Adrenal gland (tissue), 12 donors: ENCODE results near the gene DHDDS. TPM values are rescaled to one million over a fixed set of nuclear protein-coding genes. Genes with fewer than 3 reads are reported as not detected.
A peak's percentile ranks its signal among the peaks of the same experiment; 100 is the strongest.

Source experiments
- DNase-seq, 7 donors: peaks; one replicate each; pipeline ENCODE4 v3.0.0-alpha.2; 2019 to 2020
- H3K27ac ChIP-seq, 5 donors: fragments of 200-600 bp; sonication (generic) in 4 of 5; 1 replicate in 3 of 5; 2 replicates in 2 of 5; pipeline versions ENCODE4 v1.5.1 to v1.8.0; 2016 to 2020; ENCODE audit warnings: mild to moderate bottlenecking in 1 of 5
- H3K27me3 ChIP-seq: fragments of 200-600 bp; 2 replicates; pipeline ENCODE4 v1.8.0; 2021
- H3K36me3 ChIP-seq, 2 donors: fragments of 200-600 bp; replicated peaks in 1 of 2; 1 replicate in 1 of 2; 2 replicates in 1 of 2; pipeline versions ENCODE4 v1.5.1 to v1.8.0; 2018 to 2022
- H3K4me1 ChIP-seq, 2 donors: fragments of 200-600 bp; replicated peaks in 1 of 2; 1 replicate in 1 of 2; 2 replicates in 1 of 2; pipeline versions ENCODE4 v1.5.1 to v1.8.0; 2018 to 2021
- H3K4me3 ChIP-seq, 4 donors: fragments of 200-600 bp; sonication (generic) in 3 of 4; one replicate each; pipeline ENCODE4 v1.5.1; 2016 to 2018
- H3K9me3 ChIP-seq, 3 donors: fragments of 200-600 bp; sonication (generic) in 1 of 3; replicated peaks in 1 of 3; 1 replicate in 2 of 3; 2 replicates in 1 of 3; pipeline versions ENCODE4 v1.5.1 to v1.8.0; 2016 to 2021
- POLR2A ChIP-seq, 2 donors: fragments of 450-650 bp; IDR thresholded peaks; one replicate each; pipeline ENCODE4 v1.6.1; 2017; ENCODE audit warnings: antibody characterized with exemption in 2 of 2, mild to moderate bottlenecking in 2 of 2, moderate library complexity in 1 of 2
- WGBS, 4 donors: extraction: QIAGEN DNeasy Blood & Tissue Kit in 2 of 4; methylation state at CpG; one replicate each; pipeline versions ENCODE4 v1.1.5 to v1.1.7; 2013 to 2017; 5-methylcytosine and 5-hydroxymethylcytosine counted together
- intact Hi-C, 2 donors: fragments of 100-400 bp; cut with DNase I; formaldehyde crosslinking; loops; one replicate each; pipeline versions ENCODE4 v1.14.1 to v1.15.0; 2022 to 2023
- polyA plus RNA-seq, 3 donors: library from polyadenylated mRNA; stranded (reverse); fragments of 200-250 nt in 2 of 3; fragments of 350-450 nt in 1 of 3; fragmentation: Illumina TruSeq in 1 of 3; extraction: RNeasy Lipid Tissue Mini Kit (QIAGEN cat#74804) in 1 of 3; gene quantifications; one replicate each; pipeline ENCODE4 v1.2.3, GENCODE V29; 2013 to 2014
- total RNA-seq, 9 donors: library from RNA; depleted of rRNA in 4 of 9; stranded (reverse); fragments of >200 nt in 4 of 9; fragments of 120-200 nt in 1 of 9; fragmentation: NEBNext Ultra II Directional in 1 of 9; extraction: Animal tissue kit (Norgen Biotek cat#: 25700) in 1 of 9; gene quantifications; one replicate each; pipeline versions ENCODE4 v1.1.0 to v1.2.4, GENCODE V29; 2013 to 2023
- TF ChIP-seq, protein P1 (sequence below), 6 experiments: fragments of 450-650 bp in 4 of 6; fragments of 200-600 bp in 2 of 6; sonication (generic) in 1 of 6; IDR thresholded peaks; 1 replicate in 5 of 6; 2 replicates in 1 of 6; pipeline versions ENCODE4 v1.5.1 to v1.8.0; 2016 to 2021; ENCODE audit warnings: antibody characterized with exemption in 6 of 6, mild to moderate bottlenecking in 2 of 6, moderate library complexity in 1 of 6
- donor health status: healthy with polysubstance abuse.
- donor health status: Bipolar disorder and iron deficiency.
- donor health status: DM: yes; HTN: yes; CAD: no.
- donor health status: DM: no; HTN: no; CAD: no.
- donor health status: DM: no; HTN: no; CAD: no.
- donor health status: DM: yes; HTN: yes; CAD: no.

Gene DHDDS
- total and polyA plus RNA-seq, 12 donors: 24.0 to 77.2 (median 43.7) TPM

DNA sequence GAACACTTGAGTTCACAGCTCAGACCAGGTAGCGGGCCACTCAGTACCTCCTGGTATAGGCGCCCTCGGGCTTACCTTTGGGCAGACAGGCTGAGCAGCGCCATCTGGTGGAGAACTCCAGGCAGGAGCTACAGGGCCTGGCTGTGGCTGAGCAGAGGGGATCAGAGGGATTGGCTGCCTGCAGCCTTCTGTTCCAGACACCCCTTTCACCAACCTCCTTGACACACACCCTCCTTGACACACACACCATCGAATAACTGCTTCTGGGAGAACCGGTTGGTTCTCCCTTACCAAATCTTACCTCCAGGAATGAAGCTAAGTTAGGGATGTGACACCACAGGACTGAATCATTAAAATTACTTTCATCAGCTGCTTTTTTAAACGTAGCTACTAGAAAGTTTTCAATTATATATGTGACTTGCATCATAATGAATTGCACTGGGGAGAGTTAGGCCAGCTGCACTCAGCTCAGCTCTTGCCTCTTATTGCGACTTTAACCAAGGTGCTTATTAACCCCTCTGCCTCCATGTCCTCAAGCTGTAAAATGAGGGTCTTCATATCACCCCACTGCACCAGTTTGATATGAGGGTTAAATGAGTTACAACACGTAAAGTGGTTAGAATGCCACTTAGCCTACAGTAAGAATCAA lies 14.9 kb upstream of the DHDDS start:
- H3K27me3 ChIP-seq: peaks cover 40% of the 10 kb centered on the region
- WGBS, 4 donors: 21 to 37% (median 24%) methylated on average over 5 to 9 of the region's 9 CpGs
- no peaks in the 10 kb centered on the region for H3K9me3 ChIP-seq
- TF ChIP-seq, protein P1, sequence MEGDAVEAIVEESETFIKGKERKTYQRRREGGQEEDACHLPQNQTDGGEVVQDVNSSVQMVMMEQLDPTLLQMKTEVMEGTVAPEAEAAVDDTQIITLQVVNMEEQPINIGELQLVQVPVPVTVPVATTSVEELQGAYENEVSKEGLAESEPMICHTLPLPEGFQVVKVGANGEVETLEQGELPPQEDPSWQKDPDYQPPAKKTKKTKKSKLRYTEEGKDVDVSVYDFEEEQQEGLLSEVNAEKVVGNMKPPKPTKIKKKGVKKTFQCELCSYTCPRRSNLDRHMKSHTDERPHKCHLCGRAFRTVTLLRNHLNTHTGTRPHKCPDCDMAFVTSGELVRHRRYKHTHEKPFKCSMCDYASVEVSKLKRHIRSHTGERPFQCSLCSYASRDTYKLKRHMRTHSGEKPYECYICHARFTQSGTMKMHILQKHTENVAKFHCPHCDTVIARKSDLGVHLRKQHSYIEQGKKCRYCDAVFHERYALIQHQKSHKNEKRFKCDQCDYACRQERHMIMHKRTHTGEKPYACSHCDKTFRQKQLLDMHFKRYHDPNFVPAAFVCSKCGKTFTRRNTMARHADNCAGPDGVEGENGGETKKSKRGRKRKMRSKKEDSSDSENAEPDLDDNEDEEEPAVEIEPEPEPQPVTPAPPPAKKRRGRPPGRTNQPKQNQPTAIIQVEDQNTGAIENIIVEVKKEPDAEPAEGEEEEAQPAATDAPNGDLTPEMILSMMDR (IDR thresholded peaks at IDR 0.05): peak; percentile 40 to 78 (median 55)
- TF ChIP-seq POLR2A (IDR thresholded peaks at IDR 0.05): no peak
- no peaks in the 10 kb centered on the region for H3K4me1 ChIP-seq
- no peak overlapping the region for H3K4me3 ChIP-seq
- peak; percentile 69 to 84 (median 73) for DNase-seq
- intact Hi-C loops: no loop called here
- H3K27ac ChIP-seq: no peak overlapping the region
- no peaks in the 10 kb centered on the region for H3K36me3 ChIP-seq

DNA sequence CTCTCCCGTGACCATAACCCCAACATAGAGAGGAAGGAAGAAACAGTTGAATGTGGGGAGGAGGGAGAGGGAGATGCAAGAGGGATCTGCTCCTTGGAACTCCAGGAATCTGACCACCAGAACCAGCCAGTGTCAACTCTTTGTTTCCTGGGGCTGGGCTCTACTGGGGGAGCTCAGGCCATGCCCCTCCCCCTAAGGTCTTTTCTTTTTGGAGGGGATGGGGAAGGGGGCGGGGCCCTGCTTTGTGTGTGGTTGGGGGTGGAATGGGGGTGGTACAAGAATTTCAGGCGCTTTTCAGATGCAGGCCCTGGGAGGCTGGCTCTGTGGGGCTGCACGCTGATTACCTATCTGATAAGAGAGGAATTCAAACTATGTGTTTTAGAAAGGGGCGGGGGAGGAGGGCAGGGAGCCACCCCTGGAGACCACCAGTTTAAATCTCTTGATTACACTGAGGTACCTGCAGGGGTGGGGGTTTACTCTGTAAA lies 13.2 kb upstream of the DHDDS start:
- Histone ChIP-seq H3K9me3 (no peaks in the 10 kb centered on the region), H3K4me3 (no peak overlapping the region), H3K27ac (no peak overlapping the region), H3K36me3 (no peaks in the 10 kb centered on the region), H3K27me3 (peaks cover 26% of the 10 kb centered on the region), H3K4me1 (no peaks in the 10 kb centered on the region)
- intact Hi-C loops: no loop called here
- WGBS, 4 donors: 55 to 70% (median 60%) methylated on average over 4 to 5 of the region's 5 CpGs
- TF ChIP-seq, protein P1 (IDR thresholded peaks at IDR 0.05): no peak
- no peak for TF ChIP-seq POLR2A (IDR thresholded peaks at IDR 0.05)
- DNase-seq: no peak

DNA sequence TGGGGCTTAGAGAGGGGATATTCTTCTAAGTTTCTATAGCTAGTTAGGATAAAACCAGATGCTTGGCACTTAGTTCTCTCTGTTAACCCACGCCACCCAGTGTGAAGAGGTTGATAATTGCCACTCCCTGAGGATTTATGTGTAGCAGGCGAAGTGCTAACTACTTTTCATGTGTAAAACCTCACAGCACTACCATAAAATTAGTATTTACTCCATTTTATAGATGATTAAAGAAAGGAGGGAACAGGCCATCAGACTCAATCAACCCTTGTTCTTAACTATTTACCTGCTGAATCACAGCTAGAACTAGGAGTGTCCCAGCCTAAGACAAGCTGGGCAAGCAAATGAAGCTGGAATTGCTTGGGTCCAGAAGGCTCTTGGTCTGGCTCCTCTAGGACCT lies 12.6 kb upstream of the DHDDS start:
- peaks cover 22% of the 10 kb centered on the region for H3K27me3 ChIP-seq

DNA sequence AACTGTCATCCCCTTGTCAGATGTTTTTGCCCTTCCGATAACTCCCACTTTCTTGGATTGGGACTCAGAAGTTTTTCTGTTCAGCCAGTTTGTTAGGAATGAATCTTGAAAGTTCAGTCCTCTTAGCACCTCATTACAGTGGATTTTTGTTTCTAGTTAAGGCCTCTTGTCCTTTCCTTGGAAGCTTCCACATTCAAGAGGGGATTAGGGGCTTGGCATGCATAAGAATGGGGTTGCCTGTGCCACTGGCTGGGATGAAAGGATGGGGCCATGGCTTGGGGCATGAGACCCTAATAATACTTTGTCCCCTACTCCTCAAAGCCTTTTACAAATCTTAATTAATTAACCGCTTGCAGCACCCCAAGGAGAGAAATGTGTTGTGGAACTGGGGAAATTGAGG lies 2.4 kb upstream of the DHDDS start:
- TF ChIP-seq, protein P1 (IDR thresholded peaks at IDR 0.05): no peak
- no peak for TF ChIP-seq POLR2A (IDR thresholded peaks at IDR 0.05)
- intact Hi-C loops: no loop called here
- Histone ChIP-seq H3K36me3 (no peaks in the 10 kb centered on the region), H3K27me3 (no peaks in the 10 kb centered on the region), H3K9me3 (no peaks in the 10 kb centered on the region), H3K4me3 (no peak overlapping the region), H3K4me1 (peaks cover 11 to 28% of the 10 kb centered on the region in 2 donors), H3K27ac (no peak overlapping the region)
- WGBS, 4 donors: 91 to 94% (median 92%) methylated on average over 2 of the region's 2 CpGs
- DNase-seq: peak in 1 of 7 donors; percentile 15

More for the DNA sequence above, 12.6 kb upstream of the DHDDS start:
- Histone ChIP-seq H3K9me3 (no peaks in the 10 kb centered on the region), H3K36me3 (no peaks in the 10 kb centered on the region), H3K27ac (no peak overlapping the region), H3K4me3 (no peak overlapping the region), H3K4me1 (no peaks in the 10 kb centered on the region)
- no peak for DNase-seq
- intact Hi-C loops: no loop called here
- no peak for TF ChIP-seq POLR2A (IDR thresholded peaks at IDR 0.05)
- TF ChIP-seq, protein P1 (IDR thresholded peaks at IDR 0.05): no peak
- 88 to 100% (median 96%) methylated on average over 2 of the region's 2 CpGs for WGBS, 4 donors
